GM12878 (cell line): Measurements from ENCODE around the gene CFAP44.
"Not testable (repeated sequence)": the region's sequence is repeated elsewhere in the genome, so short reads cannot be mapped to it uniquely, and the experiment has no call there.

ENCODE experiments used
- BCL3 ChIP-seq: IDR thresholded peaks from 2 replicates; pipeline ENCODE4 v1.6.1; 2011; ENCODE audit warnings: borderline replicate concordance, low read depth, mild to moderate bottlenecking, moderate library complexity, low read length; ENCODE audit not compliant: insufficient read depth, poor library complexity, severe bottlenecking
- BHLHE40 ChIP-seq, 2 experiments: fragments of 450-650 bp in 1 of 2; IDR thresholded peaks; 2 replicates each; pipeline ENCODE4 v1.6.1; 2011 to 2017; ENCODE audit warnings: low read depth in 2 of 2, borderline replicate concordance in 1 of 2, improper control_type of control experiment in 1 of 2, low read length in 1 of 2, mild to moderate bottlenecking in 1 of 2
- CTCF ChIP-seq, 3 experiments: IDR thresholded peaks in 2 of 3; conservative IDR thresholded peaks in 1 of 3; 2 replicates each; pipeline ENCODE4 v1.5.1; 2011; ENCODE audit warnings: low read depth in 3 of 3, low read length in 3 of 3, mild to moderate bottlenecking in 3 of 3, control low read depth in 2 of 3, moderate library complexity in 2 of 3, inconsistent platforms in 1 of 3, mixed read lengths in 1 of 3; ENCODE audit not compliant: control insufficient read depth in 2 of 3, insufficient read depth in 1 of 3; ENCODE audit errors: extremely low read depth in 1 of 3
- POLR2A ChIP-seq: IDR thresholded peaks from 2 replicates; pipeline ENCODE4 v1.6.1; 2011; ENCODE audit warnings: low read depth, mild to moderate bottlenecking, low read length
- POLR2AphosphoS5 ChIP-seq: IDR thresholded peaks from 2 replicates; pipeline ENCODE4 v1.6.1; 2011; ENCODE audit warnings: mild to moderate bottlenecking, low read length, inconsistent platforms
- REST ChIP-seq: IDR thresholded peaks from 2 replicates; pipeline ENCODE4 v1.6.1; 2012; ENCODE audit warnings: mild to moderate bottlenecking, low read depth, low read length
- TF ChIP-seq, protein P1 (sequence below): IDR thresholded peaks from 2 replicates; pipeline ENCODE4 v1.6.1; 2012; ENCODE audit warnings: low read depth, low read length, improper control_type of control experiment
- TF ChIP-seq, protein P2 (sequence below): IDR thresholded peaks from 2 replicates; pipeline ENCODE4 v1.6.1; 2012; ENCODE audit warnings: improper control_type of control experiment, low read depth, low read length; ENCODE audit not compliant: insufficient replicate concordance

DNA sequence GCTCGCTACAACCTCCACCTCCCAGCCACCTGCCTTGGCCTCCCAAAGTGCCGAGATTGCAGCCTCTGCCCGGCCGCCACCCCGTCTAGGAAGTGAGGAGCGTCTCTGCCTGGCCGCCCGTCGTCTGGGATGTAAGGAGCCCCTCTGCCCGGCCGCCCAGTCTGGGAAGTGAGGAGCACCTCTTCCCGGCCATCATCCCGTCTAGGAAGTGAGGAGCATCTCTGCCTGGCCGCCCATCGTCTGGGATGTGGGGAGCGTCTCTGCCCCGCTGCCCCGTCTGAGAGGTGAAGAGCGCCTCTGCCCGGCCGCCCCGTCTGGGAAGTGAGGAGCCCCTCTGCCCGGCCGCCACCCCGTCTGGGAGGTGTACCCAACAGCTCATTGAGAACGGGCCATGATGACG is 17.3 kb upstream of the CFAP44 start:
- not testable (repeated sequence) for TF ChIP-seq CTCF (IDR thresholded peaks at IDR 0.05 in 2 of 3, conservative IDR thresholded peaks at IDR 0.05 in 1 of 3; ENCODE audit: control insufficient read depth in 2 of 3, extremely low read depth in 1 of 3, insufficient read depth in 1 of 3, low read depth in 3 of 3, low read length in 3 of 3); POLR2AphosphoS5; POLR2A; BHLHE40 (IDR thresholded peaks at IDR 0.05; ENCODE audit: borderline replicate concordance in 1 of 2, low read depth in 2 of 2, low read length in 1 of 2); BCL3; REST
- TF ChIP-seq, protein P1, sequence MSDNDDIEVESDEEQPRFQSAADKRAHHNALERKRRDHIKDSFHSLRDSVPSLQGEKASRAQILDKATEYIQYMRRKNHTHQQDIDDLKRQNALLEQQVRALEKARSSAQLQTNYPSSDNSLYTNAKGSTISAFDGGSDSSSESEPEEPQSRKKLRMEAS = not testable (repeated sequence)
- TF ChIP-seq, protein P2, sequence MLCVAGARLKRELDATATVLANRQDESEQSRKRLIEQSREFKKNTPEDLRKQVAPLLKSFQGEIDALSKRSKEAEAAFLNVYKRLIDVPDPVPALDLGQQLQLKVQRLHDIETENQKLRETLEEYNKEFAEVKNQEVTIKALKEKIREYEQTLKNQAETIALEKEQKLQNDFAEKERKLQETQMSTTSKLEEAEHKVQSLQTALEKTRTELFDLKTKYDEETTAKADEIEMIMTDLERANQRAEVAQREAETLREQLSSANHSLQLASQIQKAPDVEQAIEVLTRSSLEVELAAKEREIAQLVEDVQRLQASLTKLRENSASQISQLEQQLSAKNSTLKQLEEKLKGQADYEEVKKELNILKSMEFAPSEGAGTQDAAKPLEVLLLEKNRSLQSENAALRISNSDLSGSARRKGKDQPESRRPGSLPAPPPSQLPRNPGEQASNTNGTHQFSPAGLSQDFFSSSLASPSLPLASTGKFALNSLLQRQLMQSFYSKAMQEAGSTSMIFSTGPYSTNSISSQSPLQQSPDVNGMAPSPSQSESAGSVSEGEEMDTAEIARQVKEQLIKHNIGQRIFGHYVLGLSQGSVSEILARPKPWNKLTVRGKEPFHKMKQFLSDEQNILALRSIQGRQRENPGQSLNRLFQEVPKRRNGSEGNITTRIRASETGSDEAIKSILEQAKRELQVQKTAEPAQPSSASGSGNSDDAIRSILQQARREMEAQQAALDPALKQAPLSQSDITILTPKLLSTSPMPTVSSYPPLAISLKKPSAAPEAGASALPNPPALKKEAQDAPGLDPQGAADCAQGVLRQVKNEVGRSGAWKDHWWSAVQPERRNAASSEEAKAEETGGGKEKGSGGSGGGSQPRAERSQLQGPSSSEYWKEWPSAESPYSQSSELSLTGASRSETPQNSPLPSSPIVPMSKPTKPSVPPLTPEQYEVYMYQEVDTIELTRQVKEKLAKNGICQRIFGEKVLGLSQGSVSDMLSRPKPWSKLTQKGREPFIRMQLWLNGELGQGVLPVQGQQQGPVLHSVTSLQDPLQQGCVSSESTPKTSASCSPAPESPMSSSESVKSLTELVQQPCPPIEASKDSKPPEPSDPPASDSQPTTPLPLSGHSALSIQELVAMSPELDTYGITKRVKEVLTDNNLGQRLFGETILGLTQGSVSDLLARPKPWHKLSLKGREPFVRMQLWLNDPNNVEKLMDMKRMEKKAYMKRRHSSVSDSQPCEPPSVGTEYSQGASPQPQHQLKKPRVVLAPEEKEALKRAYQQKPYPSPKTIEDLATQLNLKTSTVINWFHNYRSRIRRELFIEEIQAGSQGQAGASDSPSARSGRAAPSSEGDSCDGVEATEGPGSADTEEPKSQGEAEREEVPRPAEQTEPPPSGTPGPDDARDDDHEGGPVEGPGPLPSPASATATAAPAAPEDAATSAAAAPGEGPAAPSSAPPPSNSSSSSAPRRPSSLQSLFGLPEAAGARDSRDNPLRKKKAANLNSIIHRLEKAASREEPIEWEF = not testable (repeated sequence)
